VCaP (cell line): ENCODE data around the gene CHRNE.

Experiments used
- H3K27ac ChIP-seq: fragments of 450-650 bp; 2 replicates; pipeline ENCODE4 v1.5.1; 2017
- TF ChIP-seq, protein P1 (sequence below): fragments of 450-650 bp; conservative IDR thresholded peaks from 2 replicates; pipeline ENCODE4 v1.5.1; 2017; ENCODE audit warnings: mild to moderate bottlenecking, moderate library complexity

Gene CHRNE

DNA sequence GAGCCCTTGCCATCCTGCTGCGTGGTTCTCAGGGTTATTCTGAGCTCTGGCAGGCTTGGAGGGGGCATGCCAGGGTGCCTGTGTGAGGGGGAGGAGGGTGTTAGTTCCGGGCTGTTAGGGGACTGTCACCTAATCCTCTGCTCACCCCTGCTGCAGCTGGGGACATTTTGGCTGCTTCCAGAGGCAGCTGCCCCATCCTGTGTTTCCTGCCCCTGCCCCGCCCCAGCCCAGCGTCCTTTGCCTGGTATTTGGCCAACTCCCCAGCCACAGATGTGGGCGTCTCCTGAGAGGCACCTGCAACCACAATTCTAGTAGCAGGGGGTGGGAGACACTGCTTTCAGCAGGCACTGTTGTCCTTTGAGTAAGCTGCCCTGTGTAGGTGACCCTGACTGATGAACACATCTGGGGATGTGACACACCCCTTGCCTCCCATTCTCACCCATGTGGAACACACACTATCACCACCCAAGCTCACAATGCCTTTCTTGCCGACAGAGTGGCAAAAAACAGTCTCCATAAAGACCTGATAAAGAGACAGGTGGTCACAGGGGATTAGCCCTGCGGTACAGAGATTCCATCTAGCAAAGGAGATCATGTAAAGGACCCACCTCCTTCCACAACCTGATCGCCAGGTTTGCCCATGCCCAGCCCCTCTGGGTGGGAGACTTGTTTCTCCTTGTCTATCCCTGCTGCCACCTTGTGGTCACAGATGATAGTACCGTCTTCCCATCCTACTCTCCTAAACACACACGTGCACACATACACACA is at the start of gene CHRNE:
CHRNE (minus strand) TSS at position 48 of the 768 bp plus-strand sequence; CDS start at position 13, 35 bp downstream.
- TF ChIP-seq, protein P1, sequence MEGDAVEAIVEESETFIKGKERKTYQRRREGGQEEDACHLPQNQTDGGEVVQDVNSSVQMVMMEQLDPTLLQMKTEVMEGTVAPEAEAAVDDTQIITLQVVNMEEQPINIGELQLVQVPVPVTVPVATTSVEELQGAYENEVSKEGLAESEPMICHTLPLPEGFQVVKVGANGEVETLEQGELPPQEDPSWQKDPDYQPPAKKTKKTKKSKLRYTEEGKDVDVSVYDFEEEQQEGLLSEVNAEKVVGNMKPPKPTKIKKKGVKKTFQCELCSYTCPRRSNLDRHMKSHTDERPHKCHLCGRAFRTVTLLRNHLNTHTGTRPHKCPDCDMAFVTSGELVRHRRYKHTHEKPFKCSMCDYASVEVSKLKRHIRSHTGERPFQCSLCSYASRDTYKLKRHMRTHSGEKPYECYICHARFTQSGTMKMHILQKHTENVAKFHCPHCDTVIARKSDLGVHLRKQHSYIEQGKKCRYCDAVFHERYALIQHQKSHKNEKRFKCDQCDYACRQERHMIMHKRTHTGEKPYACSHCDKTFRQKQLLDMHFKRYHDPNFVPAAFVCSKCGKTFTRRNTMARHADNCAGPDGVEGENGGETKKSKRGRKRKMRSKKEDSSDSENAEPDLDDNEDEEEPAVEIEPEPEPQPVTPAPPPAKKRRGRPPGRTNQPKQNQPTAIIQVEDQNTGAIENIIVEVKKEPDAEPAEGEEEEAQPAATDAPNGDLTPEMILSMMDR: peak; percentile 79
- H3K27ac ChIP-seq: no peak within 1 kb of the TSS

DNA sequence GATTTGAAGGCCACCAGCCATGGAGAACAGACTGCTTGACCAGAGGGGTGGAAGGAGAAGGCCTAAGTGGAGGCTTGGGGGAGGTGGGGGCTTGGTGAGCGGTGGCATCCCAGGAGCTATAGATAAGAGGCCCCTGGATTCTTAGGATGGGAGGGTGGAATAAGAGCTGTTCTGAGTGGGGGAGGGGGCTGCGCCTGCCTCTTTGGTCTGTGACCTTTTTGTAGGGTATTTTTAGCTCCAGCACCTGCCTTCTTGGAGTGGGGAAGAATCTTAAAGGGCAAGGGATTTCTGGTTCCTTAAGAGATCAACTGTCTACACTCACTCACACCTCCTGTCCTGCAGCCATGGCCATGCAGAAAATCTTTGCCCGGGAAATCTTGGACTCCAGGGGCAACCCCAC is 48.6 kb upstream of the CHRNE start:
- TF ChIP-seq, protein P1: no peak
- H3K27ac ChIP-seq: no peak overlapping the region

DNA sequence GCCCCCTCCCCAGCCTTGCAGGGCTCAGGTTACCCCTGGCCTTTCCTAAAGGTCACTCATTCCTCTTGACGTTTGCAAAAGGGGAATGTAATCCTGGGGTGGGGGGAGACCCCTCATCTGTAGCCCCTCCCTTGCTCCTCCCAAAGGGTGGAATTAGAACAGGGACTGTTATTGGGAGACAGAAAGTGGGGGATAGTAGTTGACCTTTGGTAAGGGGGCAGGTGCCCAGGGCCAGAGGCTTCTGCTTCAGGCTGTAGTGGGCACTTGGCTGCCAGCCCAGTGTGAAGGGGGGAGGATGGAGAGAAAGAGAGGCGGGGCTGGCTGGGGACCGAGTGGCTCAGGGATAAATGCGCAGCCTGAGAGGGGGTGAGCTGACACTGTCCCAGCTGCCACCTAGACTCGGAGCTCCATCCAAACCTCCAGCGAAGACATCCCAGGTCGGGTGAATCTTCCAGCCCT is 47.9 kb upstream of the CHRNE start, which contains the start of gene ENO3:
ENO3 (plus strand) TSS at position 374 of the 459 bp plus-strand sequence. CDS start 711 bp downstream, outside the sequence.
- peak within 1 kb of the TSS; percentile 91 for H3K27ac ChIP-seq
- TF ChIP-seq, protein P1: no peak

DNA sequence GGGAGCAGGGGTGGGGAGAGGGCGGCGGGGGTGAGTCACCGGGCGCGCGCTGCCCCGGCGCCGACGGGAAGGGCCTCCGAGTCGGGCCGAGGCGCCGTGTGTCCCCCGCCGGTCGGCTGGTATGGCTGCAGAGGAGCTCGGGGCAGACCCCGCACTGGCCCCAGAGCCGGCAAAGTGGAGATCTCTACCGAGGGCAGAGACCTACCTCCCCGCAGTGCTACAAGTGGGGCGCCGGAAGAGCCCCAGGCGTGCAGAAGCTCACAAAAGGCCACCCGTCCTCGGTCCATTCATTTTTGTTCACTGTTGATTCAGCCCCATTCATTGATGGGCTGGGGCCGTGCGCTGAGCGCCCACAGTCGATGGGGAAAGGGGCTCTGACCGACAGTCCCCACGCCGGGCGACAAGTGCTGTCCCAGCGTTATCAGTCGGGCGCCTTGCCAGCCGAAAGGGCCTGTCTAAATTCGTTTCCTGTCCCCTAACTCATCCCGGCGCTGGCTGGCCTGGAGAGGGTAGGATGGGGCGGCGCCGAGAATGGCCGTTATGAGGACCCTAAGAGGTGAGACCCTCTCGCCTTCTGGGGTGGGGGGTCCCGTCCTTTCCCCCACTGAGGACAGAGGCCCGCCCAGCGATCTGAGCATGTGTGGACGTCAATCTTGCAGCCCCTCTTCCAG is 47.3 kb upstream of the CHRNE start:
- TF ChIP-seq, protein P1: no peak
- H3K27ac ChIP-seq: peak overlapping the region; percentile 91

DNA sequence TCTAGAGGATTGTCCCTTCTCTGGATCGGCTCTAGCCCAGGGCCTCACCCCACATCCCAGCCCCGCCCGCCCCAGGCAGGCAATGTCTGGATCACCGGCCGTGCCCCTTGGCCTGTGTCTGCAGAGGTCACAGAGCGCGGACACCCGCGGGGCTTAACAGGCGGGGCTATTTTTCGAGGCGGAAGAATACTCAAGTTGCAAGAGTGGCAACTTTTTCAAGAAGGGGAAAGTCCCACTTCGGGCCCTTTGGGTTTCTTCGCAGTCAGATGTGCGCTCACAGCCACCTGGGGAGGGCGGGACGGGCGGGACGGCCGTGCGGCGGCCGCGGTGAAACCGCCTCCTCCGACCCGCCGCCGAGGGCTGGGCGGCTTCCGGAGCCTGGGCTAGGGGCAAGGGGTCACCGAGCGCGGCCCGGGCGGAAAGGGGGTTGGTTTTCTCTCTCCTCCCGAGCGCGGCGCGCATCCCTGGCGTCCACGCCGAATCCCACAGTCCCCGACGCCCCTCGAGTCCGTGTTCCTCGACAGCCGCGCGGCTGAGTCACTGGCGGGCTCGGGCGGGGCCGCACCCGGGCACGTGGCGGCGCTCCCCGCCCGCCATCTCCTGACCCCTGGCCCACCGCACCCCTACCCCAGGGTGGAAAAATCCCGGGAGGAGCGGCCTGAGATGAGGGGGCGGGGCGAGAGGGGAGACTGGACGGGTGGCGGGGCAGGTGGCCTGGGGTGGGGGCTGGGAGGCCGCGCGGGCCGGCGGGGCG is 46.6 kb upstream of the CHRNE start:
- TF ChIP-seq, protein P1: no peak
- H3K27ac ChIP-seq: peak overlapping the region; percentile 91

DNA sequence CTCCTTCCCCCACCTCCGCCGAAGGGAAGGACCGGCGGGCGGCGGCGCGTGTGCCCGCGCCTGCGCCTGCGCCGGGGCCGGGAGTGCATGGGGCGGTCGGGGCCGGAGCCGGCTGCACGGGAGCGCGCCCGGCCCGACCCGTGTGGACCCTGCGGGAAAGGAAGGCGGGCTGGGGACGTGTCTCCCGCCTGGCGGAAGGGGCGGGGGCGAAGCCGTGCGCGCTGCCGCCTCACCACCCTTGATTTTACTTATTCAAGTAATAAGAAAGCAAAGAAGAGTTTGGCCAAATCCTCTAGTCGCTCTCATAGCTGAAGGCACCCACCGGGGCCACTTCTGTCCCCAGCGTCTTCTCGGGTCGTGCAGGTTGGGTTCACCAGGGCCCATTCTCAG is 46.0 kb upstream of the CHRNE start:
- TF ChIP-seq, protein P1: no peak
- H3K27ac ChIP-seq: peak overlapping the region; percentile 91
